Endodermal cell (in vitro differentiated cells): ENCODE results near the gene ANKAR. TPM values are rescaled to one million over a fixed set of nuclear protein-coding genes. Genes with fewer than 3 reads are reported as not detected.
A peak's percentile ranks its signal among the peaks of the same experiment; 100 is the strongest.
"Not testable (repeated sequence)": the region's sequence is repeated elsewhere in the genome, so short reads cannot be mapped to it uniquely, and the experiment has no call there.

Experiments
- DNase-seq: peaks from one replicate; pipeline ENCODE4 v3.0.0-alpha.2; 2017
- H3K27ac ChIP-seq: 2 replicates; pipeline ENCODE4 v1.5.1; 2013; ENCODE audit warnings: mild to moderate bottlenecking, low read depth, low read length, moderate library complexity
- H3K27me3 ChIP-seq: 2 replicates; pipeline ENCODE4 v1.6.1; 2013; ENCODE audit warnings: mild to moderate bottlenecking, low read length, moderate library complexity; ENCODE audit not compliant: insufficient read depth, control insufficient read depth, poor library complexity, severe bottlenecking
- H3K36me3 ChIP-seq: 2 replicates; pipeline ENCODE4 v1.7.0; 2013; ENCODE audit warnings: mild to moderate bottlenecking, low read length, moderate library complexity; ENCODE audit not compliant: control insufficient read depth, insufficient read depth
- H3K4me1 ChIP-seq: one replicate; pipeline ENCODE4 v1.7.0; 2013; ENCODE audit warnings: low read length; ENCODE audit not compliant: control insufficient read depth, insufficient read depth
- H3K4me3 ChIP-seq: 2 replicates; pipeline ENCODE4 v1.5.1; 2013; ENCODE audit warnings: mild to moderate bottlenecking, low read length, moderate library complexity
- H3K9ac ChIP-seq: 2 replicates; pipeline ENCODE4 v1.6.1; 2013; ENCODE audit warnings: mild to moderate bottlenecking, low read length, moderate library complexity; ENCODE audit not compliant: poor library complexity, severe bottlenecking; ENCODE audit errors: extremely low read depth
- H3K9me3 ChIP-seq: 2 replicates; pipeline ENCODE4 v1.6.1; 2013; ENCODE audit warnings: mild to moderate bottlenecking, low read length, moderate library complexity; ENCODE audit not compliant: control insufficient read depth
- H3K27ac Mint-ChIP-seq: 2 replicates; pipeline ENCODE4 v1.8.0; 2020; ENCODE audit warnings: mixed read lengths
- H3K27me3 Mint-ChIP-seq: 2 replicates; pipeline ENCODE4 v1.8.0; 2021; ENCODE audit warnings: mild to moderate bottlenecking, mixed read lengths; ENCODE audit not compliant: insufficient read depth
- H3K36me3 Mint-ChIP-seq: 2 replicates; pipeline ENCODE4 v1.8.0; 2020; ENCODE audit warnings: low read depth, mixed read lengths
- H3K4me1 Mint-ChIP-seq: 2 replicates; pipeline ENCODE4 v1.8.0; 2020; ENCODE audit warnings: mixed read lengths
- H3K4me3 Mint-ChIP-seq: 2 replicates; pipeline ENCODE4 v1.8.0; 2020; ENCODE audit warnings: mild to moderate bottlenecking, moderate library complexity, mixed read lengths
- H3K9me3 Mint-ChIP-seq: 2 replicates; pipeline ENCODE4 v1.8.0; 2020; ENCODE audit warnings: mild to moderate bottlenecking, mixed read lengths
- WGBS, 2 experiments: methylation state at CpG; one replicate each; pipeline versions ENCODE4 v1.1.5 to v1.1.7; 2013; ENCODE audit warnings: missing lambda C conversion rate in 2 of 2, mixed read lengths in 1 of 2; ENCODE audit not compliant: insufficient coverage in 1 of 2, insufficient read length in 1 of 2; 5-methylcytosine and 5-hydroxymethylcytosine counted together
- total RNA-seq, 2 donors: library from RNA; stranded (reverse); fragmentation: NEBNext Ultra II Directional in 1 of 2; extraction: Animal tissue kit (Norgen Biotek cat#: 25700) in 1 of 2; gene quantifications; 2 replicates in 1 of 2; 3 replicates in 1 of 2; pipeline ENCODE4 v1.2.1, GENCODE V29; 2021
- TF ChIP-seq, protein P1 (sequence below): fragments of 200-600 bp; sonication (generic); conservative IDR thresholded peaks from 2 replicates; pipeline ENCODE4 v1.5.0; 2021; ENCODE audit warnings: antibody characterized with exemption, mild to moderate bottlenecking

Gene ANKAR
- total RNA-seq, 2 donors from 2014 or later, result 4.3 to 7.4 TPM

DNA sequence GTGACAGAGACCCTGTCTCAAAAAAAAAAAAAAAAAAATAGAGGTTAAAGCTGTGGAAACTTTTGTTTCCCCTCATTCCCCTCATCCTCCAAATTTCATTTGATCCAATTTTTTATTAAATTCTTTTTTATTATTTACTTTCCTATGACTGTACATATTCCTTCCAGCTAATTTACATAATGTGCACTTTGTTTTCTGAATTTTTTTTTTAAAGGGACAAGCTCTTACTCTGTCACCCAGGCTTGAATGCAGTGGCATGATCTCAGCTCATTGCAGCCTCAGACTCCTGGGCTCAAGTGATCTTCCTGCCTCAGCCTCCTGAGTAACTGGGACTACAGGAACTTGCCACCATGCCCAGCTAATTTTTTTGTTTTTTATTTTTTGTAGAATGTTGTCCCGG lies 10.3 kb downstream of the ANKAR start:
- Mint-ChIP-seq H3K27me3 (no peaks in the 10 kb centered on the region), H3K36me3 (peaks cover 3% of the 10 kb centered on the region), H3K27ac (no peak overlapping the region), H3K4me1 (peaks cover 7% of the 10 kb centered on the region), H3K9me3 (no peaks in the 10 kb centered on the region), H3K4me3 (no peak overlapping the region)
- Histone ChIP-seq H3K27ac (no peak overlapping the region), H3K27me3 (no peaks in the 10 kb centered on the region), H3K4me3 (no peak overlapping the region), H3K36me3 (no peaks in the 10 kb centered on the region), H3K4me1 (no peaks in the 10 kb centered on the region), H3K9ac (no peak overlapping the region), H3K9me3 (no peaks in the 10 kb centered on the region)
- TF ChIP-seq, protein P1, sequence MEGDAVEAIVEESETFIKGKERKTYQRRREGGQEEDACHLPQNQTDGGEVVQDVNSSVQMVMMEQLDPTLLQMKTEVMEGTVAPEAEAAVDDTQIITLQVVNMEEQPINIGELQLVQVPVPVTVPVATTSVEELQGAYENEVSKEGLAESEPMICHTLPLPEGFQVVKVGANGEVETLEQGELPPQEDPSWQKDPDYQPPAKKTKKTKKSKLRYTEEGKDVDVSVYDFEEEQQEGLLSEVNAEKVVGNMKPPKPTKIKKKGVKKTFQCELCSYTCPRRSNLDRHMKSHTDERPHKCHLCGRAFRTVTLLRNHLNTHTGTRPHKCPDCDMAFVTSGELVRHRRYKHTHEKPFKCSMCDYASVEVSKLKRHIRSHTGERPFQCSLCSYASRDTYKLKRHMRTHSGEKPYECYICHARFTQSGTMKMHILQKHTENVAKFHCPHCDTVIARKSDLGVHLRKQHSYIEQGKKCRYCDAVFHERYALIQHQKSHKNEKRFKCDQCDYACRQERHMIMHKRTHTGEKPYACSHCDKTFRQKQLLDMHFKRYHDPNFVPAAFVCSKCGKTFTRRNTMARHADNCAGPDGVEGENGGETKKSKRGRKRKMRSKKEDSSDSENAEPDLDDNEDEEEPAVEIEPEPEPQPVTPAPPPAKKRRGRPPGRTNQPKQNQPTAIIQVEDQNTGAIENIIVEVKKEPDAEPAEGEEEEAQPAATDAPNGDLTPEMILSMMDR, result no peak
- DNase-seq, result no peak
- 100% methylated on average over 1 of the region's 1 CpG; no CpG with 5 or more reads in 1 of the 2 experiments for WGBS, 2 experiments

DNA sequence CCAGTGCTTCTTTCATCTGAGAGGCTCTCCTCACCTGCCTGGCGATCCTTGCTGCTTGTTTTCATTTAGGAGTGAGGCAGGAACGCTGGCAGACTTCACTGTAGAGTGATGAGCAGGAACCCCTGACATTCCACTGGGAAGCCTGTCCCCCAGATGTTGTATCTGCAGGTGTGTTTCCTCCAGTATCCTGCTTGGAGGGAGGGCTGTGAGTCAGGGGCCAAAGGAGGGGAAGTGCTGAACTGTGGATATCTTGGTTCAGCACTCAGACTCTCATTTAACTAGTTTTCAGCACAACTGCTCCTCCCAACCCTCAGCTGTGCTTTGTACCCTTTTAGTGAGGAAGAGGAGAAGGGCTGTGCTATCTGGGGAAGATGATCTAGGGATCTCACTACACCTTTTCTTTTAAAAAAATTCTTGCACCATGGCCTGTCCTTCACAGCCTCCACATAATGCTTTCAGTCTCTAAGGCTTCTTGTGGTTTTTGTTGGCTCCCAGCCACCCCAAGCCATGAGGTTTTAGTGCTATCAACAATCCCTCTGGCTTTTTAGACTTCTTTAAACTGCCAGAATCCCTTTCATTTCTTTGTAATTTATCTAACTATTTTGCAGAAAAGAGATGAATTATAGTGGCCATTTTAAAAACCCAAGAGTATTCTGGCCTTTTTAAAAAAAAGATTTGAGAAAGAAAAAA lies 11.2 kb downstream of the ANKAR start:
- Mint-ChIP-seq H3K4me3 (no peak overlapping the region), H3K36me3 (peaks cover 3% of the 10 kb centered on the region), H3K27ac (no peak overlapping the region), H3K4me1 (peaks cover 4% of the 10 kb centered on the region), H3K9me3 (no peaks in the 10 kb centered on the region), H3K27me3 (no peaks in the 10 kb centered on the region)
- Histone ChIP-seq H3K27ac (no peak overlapping the region), H3K9me3 (no peaks in the 10 kb centered on the region), H3K9ac (no peak overlapping the region), H3K4me1 (no peaks in the 10 kb centered on the region), H3K27me3 (no peaks in the 10 kb centered on the region), H3K36me3 (no peaks in the 10 kb centered on the region), H3K4me3 (no peak overlapping the region)
- WGBS, 2 experiments, result 68 to 71% methylated on average over 1 to 2 of the region's 2 CpGs
- TF ChIP-seq, protein P1, result no peak
- peak; percentile 56 for DNase-seq

DNA sequence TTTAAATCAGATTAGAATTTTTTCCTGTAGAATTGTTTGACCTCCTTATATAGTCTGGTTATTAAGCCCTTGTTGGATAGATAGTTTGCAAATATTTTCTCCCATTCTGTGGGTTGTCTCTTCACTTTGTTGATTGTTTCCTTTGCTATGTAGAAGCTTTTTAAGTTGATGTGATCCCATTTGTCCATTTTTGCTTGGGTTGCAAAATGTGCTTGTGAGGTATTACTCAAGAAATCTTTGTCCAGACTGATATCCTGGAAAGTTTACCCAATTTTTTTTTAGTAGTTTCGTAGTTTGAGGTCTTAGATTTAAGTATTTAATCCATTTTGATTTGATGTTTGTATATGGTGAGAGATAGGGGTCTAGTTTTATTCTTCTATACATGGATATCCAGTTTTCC lies 13.3 kb downstream of the ANKAR start:
- not testable (repeated sequence) for H3K9me3 Mint-ChIP-seq, H3K4me3 ChIP-seq, H3K27me3 ChIP-seq, H3K36me3 Mint-ChIP-seq, H3K4me3 Mint-ChIP-seq, H3K27ac Mint-ChIP-seq, H3K27me3 Mint-ChIP-seq, H3K4me1 Mint-ChIP-seq, H3K9ac ChIP-seq, H3K4me1 ChIP-seq, H3K9me3 ChIP-seq, H3K36me3 ChIP-seq, H3K27ac ChIP-seq, DNase-seq
- WGBS, 2 experiments, result 85% methylated on average over 1 of the region's 1 CpG; no CpG with 5 or more reads in 1 of the 2 experiments
